Activated CD4-positive, alpha-beta T cell treated with anti-CD3 and anti-CD28 coated beads, Interleukin-2, amount 10 ng/mL, durations not matched to agents 7 days and 5 days (primary cell): Measurements from ENCODE around the gene DENND1C. TPM values are rescaled to one million over a fixed set of nuclear protein-coding genes. Genes with fewer than 3 reads are reported as not detected.

Experiments
- CTCF ChIA-PET: fragments of 350-600 bp; sonication (Branson Sonifier 250); formaldehyde crosslinking; loops from one replicate; lab custom pipeline; 2021; ENCODE audit warnings: antibody characterized with exemption; lab: Charles Lee
- POLR2A ChIA-PET: fragments of 350-600 bp; sonication (Branson Sonifier 250); formaldehyde crosslinking; loops from one replicate; lab custom pipeline; 2021; ENCODE audit warnings: antibody characterized with exemption; lab: Charles Lee
- DNase-seq: peaks from one replicate; pipeline ENCODE4 v3.0.0-alpha.2; 2020
- H3K27ac Mint-ChIP-seq: one replicate; pipeline ENCODE4 v1.8.0; 2021; ENCODE audit warnings: mild to moderate bottlenecking, moderate library complexity, mixed read lengths
- H3K27me3 Mint-ChIP-seq: one replicate; pipeline ENCODE4 v1.8.0; 2021; ENCODE audit warnings: mixed read lengths
- H3K36me3 Mint-ChIP-seq: one replicate; pipeline ENCODE4 v1.8.0; 2021; ENCODE audit warnings: low read depth, mixed read lengths
- H3K4me1 Mint-ChIP-seq: one replicate; pipeline ENCODE4 v1.8.0; 2021; ENCODE audit warnings: mixed read lengths
- H3K4me3 Mint-ChIP-seq: one replicate; pipeline ENCODE4 v1.8.0; 2021; ENCODE audit warnings: mild to moderate bottlenecking, moderate library complexity, mixed read lengths
- H3K9me3 Mint-ChIP-seq: one replicate; pipeline ENCODE4 v1.8.0; 2021; ENCODE audit warnings: mixed read lengths
- total RNA-seq, 2 experiments: library from RNA; stranded (reverse); gene quantifications; one replicate each; pipeline ENCODE4 v1.2.3, GENCODE V29; 2021

Gene DENND1C
- total RNA-seq, 2 experiments from 2014 or later: 100.0 to 104 TPM

GRCh38 chr19:6455924-6456323 is 25.7 kb downstream of the DENND1C start:
- ChIA-PET POLR2A (no interaction called here), CTCF (interaction anchor here (0.6 to 1.3 kb wide), 2 partner anchors 25 to 26 kb away, joined by 3 read pairs; partner anchors contain the start of gene DENND1C)
- Mint-ChIP-seq H3K9me3 (peaks cover 20% of the 10 kb centered on the region), H3K36me3 (peaks cover 47% of the 10 kb centered on the region), H3K4me3 (no peak overlapping the region), H3K4me1 (peaks cover 12% of the 10 kb centered on the region), H3K27me3 (no peaks in the 10 kb centered on the region), H3K27ac (no peak overlapping the region)
- no peak for DNase-seq

GRCh38 chr19:6453951-6454565 is 27.5 kb downstream of the DENND1C start:
- H3K36me3 Mint-ChIP-seq: peaks cover 47% of the 10 kb centered on the region
- H3K4me3 Mint-ChIP-seq: no peak overlapping the region
- POLR2A ChIA-PET: no interaction called here

GRCh38 chr19:6452899-6453298 is 28.7 kb downstream of the DENND1C start:
- Mint-ChIP-seq H3K27ac (no peak overlapping the region), H3K9me3 (peaks cover 20% of the 10 kb centered on the region), H3K36me3 (peaks cover 47% of the 10 kb centered on the region), H3K4me3 (no peak overlapping the region), H3K27me3 (no peaks in the 10 kb centered on the region), H3K4me1 (no peaks in the 10 kb centered on the region)
- no peak for DNase-seq
- ChIA-PET POLR2A (no interaction called here), CTCF (interaction anchor here (0.6 kb wide), 1 partner anchor 370 kb away, joined by 3 read pairs; no protein-coding TSS in a partner anchor)

More at GRCh38 chr19:6453951-6454565, 27.5 kb downstream of the DENND1C start:
- Mint-ChIP-seq H3K27ac (no peak overlapping the region), H3K27me3 (no peaks in the 10 kb centered on the region), H3K4me1 (peaks cover 6% of the 10 kb centered on the region), H3K9me3 (peaks cover 20% of the 10 kb centered on the region)
- CTCF ChIA-PET: interaction anchor here (0.6 to 0.7 kb wide), 2 partner anchors 28 to 325 kb away, joined by 3 to 5 read pairs; no protein-coding TSS in a partner anchor
- no peak for DNase-seq

- DNase-seq: no peak
- ChIA-PET CTCF (interaction anchor here (0.6 kb wide), 1 partner anchor 370 kb away, joined by 3 read pairs; no protein-coding TSS in a partner anchor), POLR2A (no interaction called here)
- peaks cover 44% of the 10 kb centered on the region for H3K36me3 Mint-ChIP-seq
- H3K4me1 Mint-ChIP-seq: no peaks in the 10 kb centered on the region
- H3K27me3 Mint-ChIP-seq: no peaks in the 10 kb centered on the region
- peaks cover 20% of the 10 kb centered on the region for H3K9me3 Mint-ChIP-seq
- H3K27ac Mint-ChIP-seq: no peak overlapping the region
- H3K4me3 Mint-ChIP-seq: no peak overlapping the region
Observed at GRCh38 chr19:6452223-6452614, 29.4 kb downstream of the DENND1C start.

- no peaks in the 10 kb centered on the region for H3K27me3 Mint-ChIP-seq
- no peak for DNase-seq
- H3K36me3 Mint-ChIP-seq: peaks cover 44% of the 10 kb centered on the region
- H3K27ac Mint-ChIP-seq: no peak overlapping the region
- H3K9me3 Mint-ChIP-seq: peaks cover 20% of the 10 kb centered on the region
- ChIA-PET CTCF (interaction anchor here (0.6 kb wide), 1 partner anchor 1157 kb away, joined by 3 read pairs; no protein-coding TSS in a partner anchor), POLR2A (no interaction called here)
- no peaks in the 10 kb centered on the region for H3K4me1 Mint-ChIP-seq
- H3K4me3 Mint-ChIP-seq: no peak overlapping the region
Observed at GRCh38 chr19:6451583-6452222, 29.9 kb downstream of the DENND1C start.

- Mint-ChIP-seq H3K4me1 (no peaks in the 10 kb centered on the region), H3K27ac (no peak overlapping the region), H3K4me3 (no peak overlapping the region), H3K36me3 (peaks cover 31% of the 10 kb centered on the region), H3K27me3 (no peaks in the 10 kb centered on the region), H3K9me3 (peaks cover 14% of the 10 kb centered on the region)
- no peak for DNase-seq
- ChIA-PET POLR2A (no interaction called here), CTCF (interaction anchor here (0.6 kb wide), 1 partner anchor 717 kb away, joined by 3 read pairs; no protein-coding TSS in a partner anchor)
Observed at GRCh38 chr19:6450166-6450565, 31.4 kb downstream of the DENND1C start.

GRCh38 chr19:6448045-6448444 is 33.5 kb downstream of the DENND1C start:
- no peaks in the 10 kb centered on the region for H3K4me1 Mint-ChIP-seq
- ChIA-PET POLR2A (no interaction called here), CTCF (no interaction called here)
- no peak overlapping the region for H3K27ac Mint-ChIP-seq
- H3K27me3 Mint-ChIP-seq: no peaks in the 10 kb centered on the region
- no peaks in the 10 kb centered on the region for H3K9me3 Mint-ChIP-seq
- H3K36me3 Mint-ChIP-seq: peaks cover 10% of the 10 kb centered on the region
- no peak overlapping the region for H3K4me3 Mint-ChIP-seq
- DNase-seq: no peak

GRCh38 chr19:6446452-6446851 is 35.1 kb downstream of the DENND1C start:
- ChIA-PET POLR2A (no interaction called here), CTCF (no interaction called here)
- Mint-ChIP-seq H3K4me3 (no peak overlapping the region), H3K27ac (no peak overlapping the region), H3K27me3 (no peaks in the 10 kb centered on the region), H3K4me1 (no peaks in the 10 kb centered on the region), H3K9me3 (no peaks in the 10 kb centered on the region), H3K36me3 (peaks cover 1% of the 10 kb centered on the region)
- DNase-seq: no peak

GRCh38 chr19:6443986-6444385 is 37.6 kb downstream of the DENND1C start:
- H3K27me3 Mint-ChIP-seq: no peaks in the 10 kb centered on the region
- ChIA-PET POLR2A (no interaction called here), CTCF (no interaction called here)
- H3K27ac Mint-ChIP-seq: no peak overlapping the region
- H3K4me3 Mint-ChIP-seq: no peak overlapping the region
- H3K9me3 Mint-ChIP-seq: no peaks in the 10 kb centered on the region
- DNase-seq: no peak
- no peaks in the 10 kb centered on the region for H3K4me1 Mint-ChIP-seq
- no peaks in the 10 kb centered on the region for H3K36me3 Mint-ChIP-seq

- ChIA-PET CTCF (interaction anchor here (0.6 kb wide), 1 partner anchor 350 kb away, joined by 4 read pairs; no protein-coding TSS in a partner anchor), POLR2A (no interaction called here)
- Mint-ChIP-seq H3K27ac (no peak overlapping the region), H3K9me3 (no peaks in the 10 kb centered on the region), H3K36me3 (no peaks in the 10 kb centered on the region), H3K4me1 (no peaks in the 10 kb centered on the region), H3K4me3 (no peak overlapping the region), H3K27me3 (no peaks in the 10 kb centered on the region)
- no peak for DNase-seq
Observed at GRCh38 chr19:6442087-6442688, 39.4 kb downstream of the DENND1C start.

- Mint-ChIP-seq H3K27me3 (no peaks in the 10 kb centered on the region), H3K4me1 (peaks cover 2% of the 10 kb centered on the region), H3K27ac (no peak overlapping the region), H3K9me3 (no peaks in the 10 kb centered on the region), H3K36me3 (no peaks in the 10 kb centered on the region), H3K4me3 (no peak overlapping the region)
- ChIA-PET CTCF (no interaction called here), POLR2A (no interaction called here)
- no peak for DNase-seq
Observed at GRCh38 chr19:6440905-6441304, 40.7 kb downstream of the DENND1C start.

GRCh38 chr19:6439743-6440142 is 41.8 kb downstream of the DENND1C start:
- H3K27me3 Mint-ChIP-seq: no peaks in the 10 kb centered on the region
- no peak overlapping the region for H3K27ac Mint-ChIP-seq
- no peaks in the 10 kb centered on the region for H3K36me3 Mint-ChIP-seq
- ChIA-PET CTCF (no interaction called here), POLR2A (no interaction called here)
- H3K4me3 Mint-ChIP-seq: no peak overlapping the region
- no peak for DNase-seq
- H3K4me1 Mint-ChIP-seq: peaks cover 4% of the 10 kb centered on the region
- no peaks in the 10 kb centered on the region for H3K9me3 Mint-ChIP-seq

GRCh38 chr19:6433663-6434062 is 47.9 kb downstream of the DENND1C start, which contains the start of gene SLC25A41:
SLC25A41 (minus strand) TSS chr19:6433763; CDS start chr19:6433693, 70 bp downstream.
- Mint-ChIP-seq H3K36me3 (no peaks in the 10 kb centered on the region), H3K4me3 (no peak within 1 kb of the TSS), H3K4me1 (peaks cover 14% of the 10 kb centered on the region), H3K9me3 (no peaks in the 10 kb centered on the region), H3K27ac (no peak within 1 kb of the TSS), H3K27me3 (no peaks in the 10 kb centered on the region)
- no peak for DNase-seq
- CTCF ChIA-PET: no interaction called here
- POLR2A ChIA-PET: no interaction called here
